Activated T-helper 1 cell treated with anti-CD3 and anti-CD28 coated beads, Interleukin-12 subunit alpha, Interleukin-12 subunit beta, Interleukin-2, Interleukin-4 antibody, amounts not matched to agents 30 ng/mL and 10 ng/mL and 1 ng/mL, durations not matched to agents 14 hours and 24 hours and 36 hours (primary cell): Measurements from ENCODE around the gene SPINT2. TPM values are rescaled to one million over a fixed set of nuclear protein-coding genes. Genes with fewer than 3 reads are reported as not detected.
A peak's percentile ranks its signal among the peaks of the same experiment; 100 is the strongest.

ENCODE experiments used
- DNase-seq: peaks from one replicate; pipeline ENCODE4 v3.0.0; 2021; ENCODE audit warnings: low spot score
- H3K27ac Mint-ChIP-seq: one replicate; pipeline ENCODE4 v1.8.0; 2021; ENCODE audit warnings: mild to moderate bottlenecking, mixed read lengths
- H3K27me3 Mint-ChIP-seq: one replicate; pipeline ENCODE4 v1.8.0; 2022; ENCODE audit warnings: mild to moderate bottlenecking, moderate library complexity, mixed read lengths; ENCODE audit not compliant: insufficient read depth
- H3K36me3 Mint-ChIP-seq: one replicate; pipeline ENCODE4 v1.8.0; 2021; ENCODE audit warnings: low read depth, mixed read lengths
- H3K4me1 Mint-ChIP-seq: one replicate; pipeline ENCODE4 v1.8.0; 2021; ENCODE audit warnings: low read depth, mixed read lengths
- H3K4me3 Mint-ChIP-seq: one replicate; pipeline ENCODE4 v1.8.0; 2021; ENCODE audit warnings: mild to moderate bottlenecking, moderate library complexity, mixed read lengths
- H3K9me3 Mint-ChIP-seq: one replicate; pipeline ENCODE4 v1.8.0; 2021; ENCODE audit warnings: mixed read lengths
- intact Hi-C: fragments of 100-400 bp; cut with micrococcal nuclease; formaldehyde crosslinking; loops from one replicate; pipeline ENCODE4 v1.15.1; 2024
- total RNA-seq: library from RNA; stranded (reverse); gene quantifications from 2 replicates; pipeline ENCODE4 v1.2.3, GENCODE V29; 2022

SPINT2 gene
- total RNA-seq, 1 donor from 2014 or later, result 86.8 TPM

GRCh38 chr19:38265213-38265861, 964 bp downstream of the SPINT2 start:
- Mint-ChIP-seq H3K27ac (peak overlapping the region; percentile 93), H3K4me1 (peaks cover 57% of the 10 kb centered on the region), H3K4me3 (peak overlapping the region; percentile 94), H3K36me3 (no peaks in the 10 kb centered on the region), H3K9me3 (no peaks in the 10 kb centered on the region), H3K27me3 (no peaks in the 10 kb centered on the region)
- DNase-seq, result no peak
- intact Hi-C loops, result loop anchor here (2.0 kb wide), 1 partner anchor 21 kb away; no protein-coding TSS in a partner anchor

GRCh38 chr19:38265921-38266429, 1.6 kb downstream of the SPINT2 start:
- no peak for DNase-seq
- peaks cover 57% of the 10 kb centered on the region for H3K4me1 Mint-ChIP-seq
- H3K9me3 Mint-ChIP-seq, result no peaks in the 10 kb centered on the region
- H3K27me3 Mint-ChIP-seq, result no peaks in the 10 kb centered on the region
- peak overlapping the region; percentile 94 for H3K4me3 Mint-ChIP-seq
- H3K27ac Mint-ChIP-seq, result peak overlapping the region; percentile 93
- intact Hi-C loops, result loop anchor here (2.0 kb wide), 1 partner anchor 21 kb away; no protein-coding TSS in a partner anchor
- no peaks in the 10 kb centered on the region for H3K36me3 Mint-ChIP-seq

GRCh38 chr19:38266981-38267597, 2.7 kb downstream of the SPINT2 start:
- H3K27me3 Mint-ChIP-seq, result no peaks in the 10 kb centered on the region
- DNase-seq, result no peak
- no peaks in the 10 kb centered on the region for H3K36me3 Mint-ChIP-seq
- intact Hi-C loops, result no loop called here
- no peaks in the 10 kb centered on the region for H3K9me3 Mint-ChIP-seq
- H3K4me3 Mint-ChIP-seq, result peak overlapping the region; percentile 34
- peak overlapping the region; percentile 13 for H3K27ac Mint-ChIP-seq
- peaks cover 57% of the 10 kb centered on the region for H3K4me1 Mint-ChIP-seq

GRCh38 chr19:38267761-38268483, 3.5 kb downstream of the SPINT2 start:
- intact Hi-C loops, result no loop called here
- no peak overlapping the region for H3K4me3 Mint-ChIP-seq
- DNase-seq, result no peak
- no peaks in the 10 kb centered on the region for H3K9me3 Mint-ChIP-seq
- H3K4me1 Mint-ChIP-seq, result peaks cover 54% of the 10 kb centered on the region
- no peaks in the 10 kb centered on the region for H3K36me3 Mint-ChIP-seq
- no peaks in the 10 kb centered on the region for H3K27me3 Mint-ChIP-seq
- H3K27ac Mint-ChIP-seq, result peak overlapping the region; percentile 32

GRCh38 chr19:38268539-38268938, 4.2 kb downstream of the SPINT2 start:
- H3K27ac Mint-ChIP-seq, result no peak overlapping the region
- intact Hi-C loops, result no loop called here
- H3K36me3 Mint-ChIP-seq, result no peaks in the 10 kb centered on the region
- peaks cover 48% of the 10 kb centered on the region for H3K4me1 Mint-ChIP-seq
- no peak for DNase-seq
- no peaks in the 10 kb centered on the region for H3K9me3 Mint-ChIP-seq
- no peaks in the 10 kb centered on the region for H3K27me3 Mint-ChIP-seq
- no peak overlapping the region for H3K4me3 Mint-ChIP-seq

- peaks cover 2% of the 10 kb centered on the region for H3K36me3 Mint-ChIP-seq
- H3K27me3 Mint-ChIP-seq, result peaks cover 3% of the 10 kb centered on the region
- no peak for DNase-seq
- H3K27ac Mint-ChIP-seq, result no peak overlapping the region
- no peak overlapping the region for H3K4me3 Mint-ChIP-seq
- peaks cover 34% of the 10 kb centered on the region for H3K4me1 Mint-ChIP-seq
- no peaks in the 10 kb centered on the region for H3K9me3 Mint-ChIP-seq
- intact Hi-C loops, result no loop called here
These were observed 6.3 kb downstream of the SPINT2 start for GRCh38 chr19:38270587-38271167.

- intact Hi-C loops, result no loop called here
- Mint-ChIP-seq H3K36me3 (peaks cover 2% of the 10 kb centered on the region), H3K9me3 (no peaks in the 10 kb centered on the region), H3K4me1 (peaks cover 9% of the 10 kb centered on the region), H3K27ac (peak overlapping the region; percentile 26), H3K4me3 (no peak overlapping the region), H3K27me3 (peaks cover 3% of the 10 kb centered on the region)
- DNase-seq, result no peak
These were observed 9.1 kb downstream of the SPINT2 start for GRCh38 chr19:38273499-38273898.

GRCh38 chr19:38274739-38275138, 10.4 kb downstream of the SPINT2 start:
- peaks cover 4% of the 10 kb centered on the region for H3K4me1 Mint-ChIP-seq
- intact Hi-C loops, result no loop called here
- peaks cover 2% of the 10 kb centered on the region for H3K36me3 Mint-ChIP-seq
- H3K27me3 Mint-ChIP-seq, result peaks cover 3% of the 10 kb centered on the region
- DNase-seq, result no peak
- H3K4me3 Mint-ChIP-seq, result no peak overlapping the region
- H3K27ac Mint-ChIP-seq, result no peak overlapping the region
- no peaks in the 10 kb centered on the region for H3K9me3 Mint-ChIP-seq

GRCh38 chr19:38276942-38277517, 12.7 kb downstream of the SPINT2 start:
- no peak overlapping the region for H3K4me3 Mint-ChIP-seq
- H3K27me3 Mint-ChIP-seq, result peaks cover 3% of the 10 kb centered on the region
- intact Hi-C loops, result no loop called here
- H3K27ac Mint-ChIP-seq, result no peak overlapping the region
- no peak for DNase-seq
- no peaks in the 10 kb centered on the region for H3K9me3 Mint-ChIP-seq
- H3K4me1 Mint-ChIP-seq, result peaks cover 12% of the 10 kb centered on the region
- H3K36me3 Mint-ChIP-seq, result peaks cover 4% of the 10 kb centered on the region

GRCh38 chr19:38277549-38277948, 13.2 kb downstream of the SPINT2 start:
- peaks cover 18% of the 10 kb centered on the region for H3K4me1 Mint-ChIP-seq
- intact Hi-C loops, result no loop called here
- H3K9me3 Mint-ChIP-seq, result no peaks in the 10 kb centered on the region
- H3K4me3 Mint-ChIP-seq, result no peak overlapping the region
- peaks cover 3% of the 10 kb centered on the region for H3K27me3 Mint-ChIP-seq
- H3K27ac Mint-ChIP-seq, result no peak overlapping the region
- peaks cover 4% of the 10 kb centered on the region for H3K36me3 Mint-ChIP-seq
- no peak for DNase-seq

- intact Hi-C loops, result no loop called here
- H3K27me3 Mint-ChIP-seq, result peaks cover 3% of the 10 kb centered on the region
- H3K4me3 Mint-ChIP-seq, result no peak overlapping the region
These were observed 13.8 kb downstream of the SPINT2 start for GRCh38 chr19:38277969-38278680.

GRCh38 chr19:38278751-38279150, 14.4 kb downstream of the SPINT2 start:
- H3K27ac Mint-ChIP-seq, result no peak overlapping the region
- H3K9me3 Mint-ChIP-seq, result no peaks in the 10 kb centered on the region
- DNase-seq, result no peak
- peaks cover 3% of the 10 kb centered on the region for H3K36me3 Mint-ChIP-seq
- H3K27me3 Mint-ChIP-seq, result peaks cover 3% of the 10 kb centered on the region
- H3K4me1 Mint-ChIP-seq, result peaks cover 19% of the 10 kb centered on the region
- intact Hi-C loops, result no loop called here
- H3K4me3 Mint-ChIP-seq, result no peak overlapping the region

More at GRCh38 chr19:38277969-38278680, 13.8 kb downstream of the SPINT2 start:
- Mint-ChIP-seq H3K9me3 (no peaks in the 10 kb centered on the region), H3K4me1 (peaks cover 19% of the 10 kb centered on the region), H3K27ac (no peak overlapping the region), H3K36me3 (peaks cover 4% of the 10 kb centered on the region)
- no peak for DNase-seq
